SK-N-SH treated with all-trans-retinoic acid at 6 μM for 48 hours (cell line): ENCODE data around the gene UBE2E1.
A peak's percentile ranks its signal among the peaks of the same experiment; 100 is the strongest.

Experiments
- ATAC-seq: fragments of 200-7000 bp; cut with Tn5 transposase; 3 replicates; pipeline ENCODE4 v1.9.1; 2020; ENCODE audit warnings: mild to moderate bottlenecking, moderate library complexity
- ARNTL ChIP-seq: fragments of 450-650 bp; formaldehyde crosslinking; IDR thresholded peaks from 2 replicates; pipeline ENCODE4 v1.5.0; 2020; ENCODE audit warnings: low read depth, mild to moderate bottlenecking, moderate library complexity, borderline replicate concordance
- BACH2 ChIP-seq: fragments of 250-450 bp; sonication (Bioruptor Pico); IDR thresholded peaks from 2 replicates; pipeline ENCODE4 v1.9.0; 2021; ENCODE audit warnings: mild to moderate bottlenecking, borderline replicate concordance
- CSDC2 ChIP-seq: fragments of 250-450 bp; sonication (Bioruptor Pico); IDR thresholded peaks from 2 replicates; pipeline ENCODE4 v1.5.0; 2020; ENCODE audit warnings: mild to moderate bottlenecking, moderate library complexity
- ESRRG ChIP-seq: fragments of 250-450 bp; sonication (Bioruptor Pico); IDR thresholded peaks from 2 replicates; pipeline ENCODE4 v1.6.1; 2021; ENCODE audit warnings: mild to moderate bottlenecking
- GLIS3 ChIP-seq: fragments of 250-450 bp; sonication (Bioruptor Pico); IDR thresholded peaks from 2 replicates; pipeline ENCODE4 v1.5.0; 2020; ENCODE audit warnings: mild to moderate bottlenecking, moderate library complexity
- ISL1 ChIP-seq: fragments of 250-450 bp; sonication (Bioruptor Pico); IDR thresholded peaks from 2 replicates; pipeline ENCODE4 v2.1.2; 2022; ENCODE audit warnings: mild to moderate bottlenecking, moderate library complexity
- OSR1 ChIP-seq: fragments of 250-450 bp; sonication (Bioruptor Pico); IDR thresholded peaks from 2 replicates; pipeline ENCODE4 v1.8.0; 2022; ENCODE audit warnings: moderate library complexity, mild to moderate bottlenecking, inconsistent platforms
- PPARA ChIP-seq: fragments of 250-450 bp; sonication (Bioruptor Pico); IDR thresholded peaks from 2 replicates; pipeline ENCODE4 v1.5.0; 2020; ENCODE audit warnings: mild to moderate bottlenecking, borderline replicate concordance
- SNAI2 ChIP-seq: fragments of 250-450 bp; sonication (Bioruptor Pico); IDR thresholded peaks from 2 replicates; pipeline ENCODE4 v1.5.0; 2020; ENCODE audit warnings: mild to moderate bottlenecking, moderate library complexity
- TOX ChIP-seq: fragments of 250-450 bp; sonication (Bioruptor Pico); IDR thresholded peaks from 2 replicates; pipeline ENCODE4 v1.8.0; 2021; ENCODE audit warnings: mild to moderate bottlenecking, moderate library complexity, borderline replicate concordance
- ZC3H10 ChIP-seq: fragments of 250-450 bp; sonication (Bioruptor Pico); IDR thresholded peaks from 2 replicates; pipeline ENCODE4 v1.5.1; 2021; ENCODE audit warnings: mild to moderate bottlenecking, moderate library complexity
- ZNF565 ChIP-seq: fragments of 450-650 bp; formaldehyde crosslinking; conservative IDR thresholded peaks from 2 replicates; pipeline ENCODE4 v1.5.0; 2020; ENCODE audit warnings: low read depth, mild to moderate bottlenecking, moderate library complexity
- ZNF70 ChIP-seq: fragments of 450-650 bp; formaldehyde crosslinking; IDR thresholded peaks from 2 replicates; pipeline ENCODE4 v1.5.0; 2020; ENCODE audit warnings: mild to moderate bottlenecking, moderate library complexity
- ZNF8 ChIP-seq: fragments of 450-650 bp; formaldehyde crosslinking; IDR thresholded peaks from 2 replicates; pipeline ENCODE4 v1.5.0; 2020; ENCODE audit warnings: mild to moderate bottlenecking, moderate library complexity
- TF ChIP-seq, protein P1 (sequence below): fragments of 250-450 bp; sonication (Bioruptor Pico); IDR thresholded peaks from 2 replicates; pipeline ENCODE4 v1.5.0; 2020; ENCODE audit warnings: mild to moderate bottlenecking, moderate library complexity
- TF ChIP-seq, protein P2 (sequence below): fragments of 250-450 bp; sonication (Bioruptor Pico); IDR thresholded peaks from 2 replicates; pipeline ENCODE4 v1.5.1; 2020; ENCODE audit warnings: low read depth, mild to moderate bottlenecking, moderate library complexity
- TF ChIP-seq, protein P3 (sequence below): fragments of 250-450 bp; sonication (Bioruptor Pico); IDR thresholded peaks from 2 replicates; pipeline ENCODE4 v1.5.1; 2021; ENCODE audit warnings: mild to moderate bottlenecking, moderate library complexity
- TF ChIP-seq, protein P4 (sequence below): fragments of 250-450 bp; sonication (Bioruptor Pico); IDR thresholded peaks from 2 replicates; pipeline ENCODE4 v1.8.0; 2021; ENCODE audit warnings: low read depth, mild to moderate bottlenecking, moderate library complexity, borderline replicate concordance
- TF ChIP-seq, protein P5 (sequence below): fragments of 250-450 bp; sonication (Bioruptor Pico); IDR thresholded peaks from 2 replicates; pipeline ENCODE4 v1.8.0; 2020; ENCODE audit warnings: mild to moderate bottlenecking, moderate library complexity, borderline replicate concordance

The UBE2E1 gene

DNA sequence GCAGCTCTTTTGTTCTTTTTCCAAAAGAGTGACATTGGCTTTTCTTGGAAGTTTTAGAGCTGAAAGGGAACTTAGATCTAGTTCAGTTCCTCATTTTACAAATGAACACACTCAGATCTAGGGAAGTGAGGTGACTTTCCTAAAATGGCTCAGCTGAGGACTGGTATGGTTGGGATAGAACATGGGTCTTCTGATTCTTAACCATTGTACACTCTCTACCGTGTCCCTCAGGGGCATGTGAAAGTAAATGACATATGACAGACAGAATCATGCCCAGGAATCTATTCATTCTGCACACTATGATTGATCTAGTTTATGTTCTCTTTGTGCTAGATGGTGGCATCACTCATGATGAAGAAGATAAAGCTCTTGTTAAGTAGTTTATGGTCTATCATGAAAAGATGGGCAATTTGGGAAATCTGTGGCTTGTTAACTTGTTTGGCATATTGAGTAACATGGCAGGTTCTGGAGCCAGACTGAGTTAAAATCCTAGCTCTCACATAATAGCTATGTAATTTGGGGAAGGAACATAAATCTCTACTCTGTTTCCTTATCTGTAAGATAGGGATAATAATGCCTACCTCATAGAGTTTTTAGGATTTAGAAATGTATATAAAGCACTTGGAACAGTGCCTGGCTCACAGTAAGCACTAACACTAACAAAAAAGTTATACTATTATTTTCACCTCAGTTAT, 30.9 kb downstream of the UBE2E1 start:
- TF ChIP-seq ISL1 (peak; percentile 79), CSDC2 (no peak), ESRRG (CRISPR knock-in tag) (no peak)

DNA sequence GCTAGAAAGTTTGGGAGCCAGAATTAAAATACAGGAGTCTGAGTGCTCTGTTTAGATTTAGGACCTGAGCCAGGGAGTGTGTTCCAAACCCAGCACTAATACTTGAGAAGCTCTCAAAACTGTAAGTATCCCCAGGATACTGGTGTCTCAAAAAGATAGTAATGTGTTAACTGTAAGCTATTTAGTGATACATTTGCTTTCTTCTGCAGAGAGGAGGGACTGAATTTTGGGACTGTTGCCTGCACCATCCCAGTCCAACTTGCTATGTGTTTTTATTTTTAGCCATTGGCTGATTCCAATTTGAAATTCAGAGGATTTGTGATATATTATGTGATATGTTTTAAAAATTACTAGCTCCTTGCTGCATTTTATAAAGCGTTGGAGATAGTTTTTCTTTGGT, 31.5 kb downstream of the UBE2E1 start:
- ATAC-seq, result no peak
- TF ChIP-seq ESRRG (CRISPR knock-in tag), result no peak
- TF ChIP-seq ISL1, result no peak
- no peak for TF ChIP-seq TOX (CRISPR knock-in tag)
- no peak for TF ChIP-seq BACH2 (CRISPR knock-in tag)
- no peak for TF ChIP-seq ZC3H10 (CRISPR knock-in tag)
- TF ChIP-seq ZNF70, result no peak
- TF ChIP-seq CSDC2, result no peak
- TF ChIP-seq, protein P1, sequence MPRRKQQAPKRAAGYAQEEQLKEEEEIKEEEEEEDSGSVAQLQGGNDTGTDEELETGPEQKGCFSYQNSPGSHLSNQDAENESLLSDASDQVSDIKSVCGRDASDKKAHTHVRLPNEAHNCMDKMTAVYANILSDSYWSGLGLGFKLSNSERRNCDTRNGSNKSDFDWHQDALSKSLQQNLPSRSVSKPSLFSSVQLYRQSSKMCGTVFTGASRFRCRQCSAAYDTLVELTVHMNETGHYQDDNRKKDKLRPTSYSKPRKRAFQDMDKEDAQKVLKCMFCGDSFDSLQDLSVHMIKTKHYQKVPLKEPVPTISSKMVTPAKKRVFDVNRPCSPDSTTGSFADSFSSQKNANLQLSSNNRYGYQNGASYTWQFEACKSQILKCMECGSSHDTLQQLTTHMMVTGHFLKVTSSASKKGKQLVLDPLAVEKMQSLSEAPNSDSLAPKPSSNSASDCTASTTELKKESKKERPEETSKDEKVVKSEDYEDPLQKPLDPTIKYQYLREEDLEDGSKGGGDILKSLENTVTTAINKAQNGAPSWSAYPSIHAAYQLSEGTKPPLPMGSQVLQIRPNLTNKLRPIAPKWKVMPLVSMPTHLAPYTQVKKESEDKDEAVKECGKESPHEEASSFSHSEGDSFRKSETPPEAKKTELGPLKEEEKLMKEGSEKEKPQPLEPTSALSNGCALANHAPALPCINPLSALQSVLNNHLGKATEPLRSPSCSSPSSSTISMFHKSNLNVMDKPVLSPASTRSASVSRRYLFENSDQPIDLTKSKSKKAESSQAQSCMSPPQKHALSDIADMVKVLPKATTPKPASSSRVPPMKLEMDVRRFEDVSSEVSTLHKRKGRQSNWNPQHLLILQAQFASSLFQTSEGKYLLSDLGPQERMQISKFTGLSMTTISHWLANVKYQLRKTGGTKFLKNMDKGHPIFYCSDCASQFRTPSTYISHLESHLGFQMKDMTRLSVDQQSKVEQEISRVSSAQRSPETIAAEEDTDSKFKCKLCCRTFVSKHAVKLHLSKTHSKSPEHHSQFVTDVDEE (CRISPR knock-in tag), result no peak
- no peak for TF ChIP-seq ARNTL (CRISPR knock-in tag)
- no peak for TF ChIP-seq ZNF8
- TF ChIP-seq PPARA (CRISPR knock-in tag), result no peak
- TF ChIP-seq, protein P2, sequence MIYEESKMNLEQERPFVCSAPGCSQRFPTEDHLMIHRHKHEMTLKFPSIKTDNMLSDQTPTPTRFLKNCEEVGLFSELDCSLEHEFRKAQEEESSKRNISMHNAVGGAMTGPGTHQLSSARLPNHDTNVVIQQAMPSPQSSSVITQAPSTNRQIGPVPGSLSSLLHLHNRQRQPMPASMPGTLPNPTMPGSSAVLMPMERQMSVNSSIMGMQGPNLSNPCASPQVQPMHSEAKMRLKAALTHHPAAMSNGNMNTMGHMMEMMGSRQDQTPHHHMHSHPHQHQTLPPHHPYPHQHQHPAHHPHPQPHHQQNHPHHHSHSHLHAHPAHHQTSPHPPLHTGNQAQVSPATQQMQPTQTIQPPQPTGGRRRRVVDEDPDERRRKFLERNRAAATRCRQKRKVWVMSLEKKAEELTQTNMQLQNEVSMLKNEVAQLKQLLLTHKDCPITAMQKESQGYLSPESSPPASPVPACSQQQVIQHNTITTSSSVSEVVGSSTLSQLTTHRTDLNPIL (CRISPR knock-in tag), result no peak
- TF ChIP-seq, all 23 proteins: peak for 0

More for the DNA sequence above, 30.9 kb downstream of the UBE2E1 start:
- no peak for ATAC-seq

DNA sequence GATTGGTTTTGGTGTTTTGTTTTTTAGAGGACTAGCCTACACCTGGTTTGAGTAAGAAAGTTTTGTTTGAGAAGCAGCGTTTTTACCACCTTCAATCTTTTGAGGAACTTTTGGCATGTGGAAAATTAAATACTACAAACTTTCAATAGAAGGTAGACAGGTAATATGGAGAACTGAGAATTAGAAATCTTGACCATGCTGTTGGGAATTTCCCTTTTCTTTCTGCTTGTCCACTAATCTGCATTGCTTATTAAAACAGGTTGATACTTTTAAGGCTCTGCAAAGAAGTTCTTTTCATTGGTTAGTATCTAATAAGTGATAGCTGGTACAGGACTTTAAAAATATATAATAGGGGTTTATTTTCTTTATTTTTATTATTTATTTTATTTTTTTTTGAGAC, 31.9 kb downstream of the UBE2E1 start:
- TF ChIP-seq ZNF565 (CRISPR knock-in tag) (no peak), GLIS3 (CRISPR knock-in tag) (no peak), SNAI2 (CRISPR knock-in tag) (no peak), TOX (CRISPR knock-in tag) (no peak), ZNF8 (no peak), ARNTL (CRISPR knock-in tag) (no peak), ZC3H10 (CRISPR knock-in tag) (no peak)
- TF ChIP-seq, protein P3, sequence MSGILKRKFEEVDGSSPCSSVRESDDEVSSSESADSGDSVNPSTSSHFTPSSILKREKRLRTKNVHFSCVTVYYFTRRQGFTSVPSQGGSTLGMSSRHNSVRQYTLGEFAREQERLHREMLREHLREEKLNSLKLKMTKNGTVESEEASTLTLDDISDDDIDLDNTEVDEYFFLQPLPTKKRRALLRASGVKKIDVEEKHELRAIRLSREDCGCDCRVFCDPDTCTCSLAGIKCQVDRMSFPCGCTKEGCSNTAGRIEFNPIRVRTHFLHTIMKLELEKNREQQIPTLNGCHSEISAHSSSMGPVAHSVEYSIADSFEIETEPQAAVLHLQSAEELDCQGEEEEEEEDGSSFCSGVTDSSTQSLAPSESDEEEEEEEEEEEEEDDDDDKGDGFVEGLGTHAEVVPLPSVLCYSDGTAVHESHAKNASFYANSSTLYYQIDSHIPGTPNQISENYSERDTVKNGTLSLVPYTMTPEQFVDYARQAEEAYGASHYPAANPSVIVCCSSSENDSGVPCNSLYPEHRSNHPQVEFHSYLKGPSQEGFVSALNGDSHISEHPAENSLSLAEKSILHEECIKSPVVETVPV (CRISPR knock-in tag), result no peak
- TF ChIP-seq, all 23 proteins: peak for 0
- ATAC-seq, result no peak

DNA sequence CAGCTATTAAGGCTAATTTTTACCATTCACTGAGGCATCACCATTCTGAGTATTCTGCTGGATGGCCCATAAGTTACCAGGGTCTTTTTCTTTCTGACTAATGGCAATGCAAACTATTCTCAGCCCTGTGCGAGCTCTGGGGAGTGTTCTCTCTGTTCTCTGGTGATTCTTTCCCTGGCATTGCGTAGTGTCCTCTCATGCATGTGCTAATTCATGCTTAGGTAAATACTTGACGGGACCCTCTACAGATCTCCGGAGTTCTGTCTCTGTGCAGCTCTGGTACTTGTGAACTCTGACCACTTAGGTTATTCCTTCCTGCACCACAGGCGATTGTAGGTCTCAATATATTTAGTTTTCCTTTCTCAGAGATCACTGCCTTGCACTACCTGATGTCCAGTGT, 34.8 kb downstream of the UBE2E1 start:
- no peak for ATAC-seq
- TF ChIP-seq, protein P1 (CRISPR knock-in tag), result no peak
- TF ChIP-seq, protein P4, sequence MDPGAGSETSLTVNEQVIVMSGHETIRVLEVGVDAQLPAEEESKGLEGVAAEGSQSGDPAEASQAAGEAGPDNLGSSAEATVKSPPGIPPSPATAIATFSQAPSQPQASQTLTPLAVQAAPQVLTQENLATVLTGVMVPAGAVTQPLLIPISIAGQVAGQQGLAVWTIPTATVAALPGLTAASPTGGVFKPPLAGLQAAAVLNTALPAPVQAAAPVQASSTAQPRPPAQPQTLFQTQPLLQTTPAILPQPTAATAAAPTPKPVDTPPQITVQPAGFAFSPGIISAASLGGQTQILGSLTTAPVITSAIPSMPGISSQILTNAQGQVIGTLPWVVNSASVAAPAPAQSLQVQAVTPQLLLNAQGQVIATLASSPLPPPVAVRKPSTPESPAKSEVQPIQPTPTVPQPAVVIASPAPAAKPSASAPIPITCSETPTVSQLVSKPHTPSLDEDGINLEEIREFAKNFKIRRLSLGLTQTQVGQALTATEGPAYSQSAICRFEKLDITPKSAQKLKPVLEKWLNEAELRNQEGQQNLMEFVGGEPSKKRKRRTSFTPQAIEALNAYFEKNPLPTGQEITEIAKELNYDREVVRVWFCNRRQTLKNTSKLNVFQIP (CRISPR knock-in tag), result no peak
- TF ChIP-seq ESRRG (CRISPR knock-in tag), result no peak
- TF ChIP-seq, protein P5, sequence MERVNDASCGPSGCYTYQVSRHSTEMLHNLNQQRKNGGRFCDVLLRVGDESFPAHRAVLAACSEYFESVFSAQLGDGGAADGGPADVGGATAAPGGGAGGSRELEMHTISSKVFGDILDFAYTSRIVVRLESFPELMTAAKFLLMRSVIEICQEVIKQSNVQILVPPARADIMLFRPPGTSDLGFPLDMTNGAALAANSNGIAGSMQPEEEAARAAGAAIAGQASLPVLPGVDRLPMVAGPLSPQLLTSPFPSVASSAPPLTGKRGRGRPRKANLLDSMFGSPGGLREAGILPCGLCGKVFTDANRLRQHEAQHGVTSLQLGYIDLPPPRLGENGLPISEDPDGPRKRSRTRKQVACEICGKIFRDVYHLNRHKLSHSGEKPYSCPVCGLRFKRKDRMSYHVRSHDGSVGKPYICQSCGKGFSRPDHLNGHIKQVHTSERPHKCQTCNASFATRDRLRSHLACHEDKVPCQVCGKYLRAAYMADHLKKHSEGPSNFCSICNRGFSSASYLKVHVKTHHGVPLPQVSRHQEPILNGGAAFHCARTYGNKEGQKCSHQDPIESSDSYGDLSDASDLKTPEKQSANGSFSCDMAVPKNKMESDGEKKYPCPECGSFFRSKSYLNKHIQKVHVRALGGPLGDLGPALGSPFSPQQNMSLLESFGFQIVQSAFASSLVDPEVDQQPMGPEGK, result no peak
- TF ChIP-seq OSR1 (CRISPR knock-in tag), result no peak
